ENCODE results near the gene INPP4A. TPM values are rescaled to one million over a fixed set of nuclear protein-coding genes. Genes with fewer than 3 reads are reported as not detected.

INPP4A gene
- total and polyA plus RNA-seq, 10 of the 15 experiments (the other 5 are each of a cell fraction or from before 2014, with no cell fraction given): 4.7 to 62.3 (median 36.9) TPM

GRCh38 chr2:98487101-98487805 is 42.6 kb downstream of the INPP4A start:
- DNase-seq (ENCODE audit: low read depth, low spot score): no peak
- Histone ChIP-seq H3K9ac (ENCODE audit: control insufficient read depth, insufficient read depth, low read length) (peak overlapping the region; percentile 46; the same call in 1 of the 2 replicates), H3K36me3 (ENCODE audit: control insufficient read depth in 2 of 2, insufficient read depth in 2 of 2, low read length in 1 of 2) (peaks cover 6 to 9% of the 10 kb centered on the region in 2 experiments), H3K4me1 (ENCODE audit: control insufficient read depth, insufficient read depth, low read length) (peaks cover 76% of the 10 kb centered on the region), H2AFZ (ENCODE audit: control insufficient read depth, low read depth, low read length) (no peak overlapping the region), H3K27me3 (replicated peaks in 1 of 2; ENCODE audit: control insufficient read depth in 2 of 2, insufficient read depth in 2 of 2, low read length in 1 of 2) (no peaks in the 10 kb centered on the region), H3K4me2 (ENCODE audit: control insufficient read depth, insufficient read depth) (peak overlapping the region; percentile 69), H3K4me3 (no peak overlapping the region), H4K20me1 (ENCODE audit: control insufficient read depth, insufficient read depth) (no peaks in the 10 kb centered on the region), H3K79me2 (ENCODE audit: control insufficient read depth, insufficient read depth, low read length) (peaks cover 89% of the 10 kb centered on the region), H3K27ac (ENCODE audit: control insufficient read depth, insufficient read depth) (peak overlapping the region; percentile 78), H3K9me3 (replicated peaks; ENCODE audit: control insufficient read depth, insufficient read depth, low read length) (no peaks in the 10 kb centered on the region)
- ChIA-PET CTCF (interaction anchor here (0.7 to 6.6 kb wide), 23 partner anchors 7 to 74 kb away, joined by 3 to 64 read pairs (median 7); partner anchors contain the start of gene INPP4A), POLR2A (interaction anchor here (0.9 to 16.1 kb wide), 5 partner anchors 9 to 28 kb away, joined by 3 to 545 read pairs (median 7); no protein-coding TSS in a partner anchor), RAD21 (ENCODE audit: unreplicated experiment) (interaction anchor here (0.7 to 9.1 kb wide), 17 partner anchors 9 to 82 kb away, joined by 3 to 200 read pairs (median 6); no protein-coding TSS in a partner anchor), SMC1A (ENCODE audit: uncharacterized antibody, unreplicated experiment) (interaction anchor here (0.6 to 24.6 kb wide), 10 partner anchors 10 to 843 kb away, joined by 3 to 816 read pairs (median 4); no protein-coding TSS in a partner anchor)
- no peak for FAIRE-seq
- in situ Hi-C loops (cut with MboI): no loop called here
- WGBS (ENCODE audit: insufficient coverage, insufficient replicate concordance, low lambda C conversion rate, missing lambda C conversion rate): 17% methylated on average over 2 of the region's 2 CpGs
- intact Hi-C loops (cut with micrococcal nuclease; ENCODE audit: unreplicated experiment): loop anchor here (5.0 kb wide), 1 partner anchor 75 kb away; no protein-coding TSS in a partner anchor
- ATAC-seq: no peak
- BruUV-seq (replicated peaks): TSS peak; percentile 99
- TF ChIP-seq PKNOX1 (IDR thresholded peaks at IDR 0.05) (peak; percentile 86), RAD51 (IDR thresholded peaks at IDR 0.05) (0 out of 2 replicates have a peak, but pooled peaks have one; percentile 6), BCLAF1 (IDR thresholded peaks at IDR 0.05) (no peak), NR2F1 (conservative IDR thresholded peaks at IDR 0.05) (no peak), CHD2 (IDR thresholded peaks at IDR 0.05; ENCODE audit: borderline replicate concordance, low read depth, low read length) (no peak), USF1 (IDR thresholded peaks at IDR 0.05; ENCODE audit: borderline replicate concordance, extremely low read length, insufficient read depth, low read depth, low read length) (no peak), SRF (IDR thresholded peaks at IDR 0.05; ENCODE audit: low read depth in 2 of 2, low read length in 2 of 2) (no peak), TARDBP (IDR thresholded peaks at IDR 0.05; ENCODE audit: borderline replicate concordance) (no peak), WRNIP1 (IDR thresholded peaks at IDR 0.05; ENCODE audit: borderline replicate concordance, low read depth, low read length) (no peak), EP300 (IDR thresholded peaks at IDR 0.05; ENCODE audit: borderline replicate concordance in 1 of 2, control insufficient read depth in 1 of 2, low read depth in 2 of 2, low read length in 2 of 2) (no peak), FOS (IDR thresholded peaks at IDR 0.05; ENCODE audit: borderline replicate concordance, extremely low read depth, insufficient read length) (no peak), BHLHE40 (IDR thresholded peaks at IDR 0.05; ENCODE audit: borderline replicate concordance in 1 of 2, low read depth in 2 of 2, low read length in 1 of 2) (0 out of 4 replicates have a peak, but pooled peaks of 1 of the 2 experiments have one; percentile 5), MXI1 (IDR thresholded peaks at IDR 0.05; ENCODE audit: low read depth, low read length) (no peak), POLR2AphosphoS2 (IDR thresholded peaks at IDR 0.05; ENCODE audit: low read depth, low read length) (no peak), MEF2A (IDR thresholded peaks at IDR 0.05; ENCODE audit: insufficient read depth, low read depth, low read length) (no peak)

Data from GM12878 (cell line).